OCI-LY7 (cell line): ENCODE data around the gene CKLF.

ENCODE experiments used
- CTCF ChIP-seq: fragments of 200-600 bp; sonication (generic); conservative IDR thresholded peaks from 2 replicates; pipeline ENCODE4 v1.5.1; 2014; ENCODE audit warnings: mild to moderate bottlenecking, antibody characterized with exemption, low read length, moderate library complexity, mixed read lengths
- EZH2phosphoT487 ChIP-seq: fragments of 200-600 bp; sonication (generic); IDR thresholded peaks from 2 replicates; pipeline ENCODE4 v1.6.1; 2018; ENCODE audit warnings: low read depth, borderline replicate concordance, mild to moderate bottlenecking, mixed run types, antibody characterized with exemption, low read length, moderate library complexity, mixed read lengths

DNA sequence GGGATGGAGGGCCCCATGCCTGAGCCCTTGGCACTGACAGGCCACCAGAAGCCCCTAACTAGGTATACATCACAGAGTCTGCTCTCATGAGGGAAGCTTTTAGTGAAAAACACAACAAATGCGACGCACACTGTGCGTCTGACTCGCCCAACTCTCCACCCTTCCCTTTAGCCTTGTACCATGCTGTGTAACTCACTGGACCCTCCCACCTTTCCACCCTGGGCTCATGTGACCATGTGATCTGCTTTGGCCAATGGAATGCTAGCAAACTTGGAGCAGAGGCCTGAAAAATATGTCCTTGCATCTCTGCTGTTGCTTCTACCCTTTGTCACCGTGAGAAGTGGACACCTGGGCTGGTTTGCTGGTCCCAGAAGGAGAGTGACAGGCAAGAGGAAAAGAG, 24.1 kb upstream of the CKLF start:
- TF ChIP-seq CTCF (no peak), EZH2phosphoT487 (no peak)
